Measurements from ENCODE around the gene CDH23. TPM values are rescaled to one million over a fixed set of nuclear protein-coding genes. Genes with fewer than 3 reads are reported as not detected.

CDH23 gene
- total RNA-seq, 1 experiment from 2014 or later = 7.8 TPM

DNA sequence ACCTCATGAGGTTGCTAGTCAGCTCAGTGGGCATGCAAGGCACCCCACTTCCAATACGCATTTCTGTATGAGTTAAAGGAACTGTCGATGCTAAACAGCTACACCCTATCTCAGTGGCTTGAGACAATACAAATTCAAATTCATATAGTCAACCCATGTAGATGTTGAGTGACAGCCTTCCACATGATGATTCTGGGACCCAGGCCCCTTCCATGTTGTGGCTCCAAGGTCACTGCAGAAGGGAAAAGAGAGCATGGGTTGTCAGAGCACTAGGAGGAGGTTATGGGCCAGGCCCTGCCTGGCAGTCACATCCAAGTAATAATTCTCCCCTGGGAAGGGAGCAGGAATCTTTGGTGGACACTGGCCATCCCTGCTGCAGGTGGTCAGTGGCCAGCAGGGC lies 294.7 kb downstream of the CDH23 start:
- no TSS peak for BruUV-seq (replicated peaks)
- Histone ChIP-seq H3K36me3 (ENCODE audit: low read depth) (no peaks in the 10 kb centered on the region), H3K79me2 (ENCODE audit: low read depth) (no peaks in the 10 kb centered on the region)

DNA sequence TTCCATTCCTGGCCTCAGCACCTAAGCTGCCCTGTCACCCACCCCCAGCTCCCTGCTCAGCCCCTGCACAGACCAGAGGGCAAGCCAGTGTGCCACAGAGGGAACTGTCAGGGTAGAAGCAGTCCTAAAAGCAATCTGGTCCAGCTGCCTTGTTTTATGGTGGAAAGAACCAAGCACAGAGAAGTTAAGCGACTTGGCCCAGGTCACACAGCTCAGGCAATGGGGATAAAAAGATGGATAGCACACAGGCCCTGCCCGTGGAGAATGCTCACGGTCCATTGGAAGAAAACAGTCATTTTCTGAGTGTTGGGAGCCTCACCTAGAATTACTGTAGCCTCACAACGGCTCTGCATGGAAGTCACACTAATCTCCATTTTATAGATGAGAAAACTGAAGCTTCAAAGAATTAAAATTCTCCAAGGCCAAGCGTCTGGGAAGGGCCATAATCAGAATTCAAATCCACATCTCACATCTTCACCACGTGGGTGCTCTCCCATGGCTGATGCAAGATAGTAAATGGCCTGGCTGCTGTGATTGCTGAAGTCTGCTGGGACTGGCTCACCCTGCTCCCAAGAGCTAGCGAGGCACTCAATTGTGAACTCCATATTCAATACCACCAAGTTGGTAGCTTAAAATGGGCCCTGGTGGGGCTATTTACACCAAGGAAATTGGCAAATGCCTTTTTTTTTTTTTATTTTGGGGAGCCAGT lies 296.0 kb downstream of the CDH23 start:
- Histone ChIP-seq H3K4me2 (peak overlapping the region; percentile 21), H3K79me2 (ENCODE audit: low read depth) (no peaks in the 10 kb centered on the region), H3K27ac (no peak overlapping the region), H3F3A (ENCODE audit: insufficient read depth, low read depth) (no peaks in the 10 kb centered on the region; the same call in 1 of the 2 replicates), H3K9me2 (ENCODE audit: insufficient read depth) (no peaks in the 10 kb centered on the region), H4K20me1 (ENCODE audit: insufficient read depth) (no peaks in the 10 kb centered on the region), H3K36me3 (ENCODE audit: low read depth) (no peaks in the 10 kb centered on the region), H3K27me3 (ENCODE audit: insufficient read depth, low read depth) (no peaks in the 10 kb centered on the region), H2AFZ (no peak overlapping the region), H3K4me1 (replicated peaks; ENCODE audit: insufficient read depth) (peaks cover 17% of the 10 kb centered on the region), H3K9me3 (ENCODE audit: insufficient read depth, low read depth) (no peaks in the 10 kb centered on the region), H3K4me3 (no peak overlapping the region)
- intact Hi-C loops (cut with micrococcal nuclease; ENCODE audit: unreplicated experiment) = loop anchor here (5.0 kb wide), 1 partner anchor 70 kb away; no protein-coding TSS in a partner anchor
- DNase-seq = no peak
- TF ChIP-seq, protein P1, sequence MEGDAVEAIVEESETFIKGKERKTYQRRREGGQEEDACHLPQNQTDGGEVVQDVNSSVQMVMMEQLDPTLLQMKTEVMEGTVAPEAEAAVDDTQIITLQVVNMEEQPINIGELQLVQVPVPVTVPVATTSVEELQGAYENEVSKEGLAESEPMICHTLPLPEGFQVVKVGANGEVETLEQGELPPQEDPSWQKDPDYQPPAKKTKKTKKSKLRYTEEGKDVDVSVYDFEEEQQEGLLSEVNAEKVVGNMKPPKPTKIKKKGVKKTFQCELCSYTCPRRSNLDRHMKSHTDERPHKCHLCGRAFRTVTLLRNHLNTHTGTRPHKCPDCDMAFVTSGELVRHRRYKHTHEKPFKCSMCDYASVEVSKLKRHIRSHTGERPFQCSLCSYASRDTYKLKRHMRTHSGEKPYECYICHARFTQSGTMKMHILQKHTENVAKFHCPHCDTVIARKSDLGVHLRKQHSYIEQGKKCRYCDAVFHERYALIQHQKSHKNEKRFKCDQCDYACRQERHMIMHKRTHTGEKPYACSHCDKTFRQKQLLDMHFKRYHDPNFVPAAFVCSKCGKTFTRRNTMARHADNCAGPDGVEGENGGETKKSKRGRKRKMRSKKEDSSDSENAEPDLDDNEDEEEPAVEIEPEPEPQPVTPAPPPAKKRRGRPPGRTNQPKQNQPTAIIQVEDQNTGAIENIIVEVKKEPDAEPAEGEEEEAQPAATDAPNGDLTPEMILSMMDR (conservative IDR thresholded peaks at IDR 0.05) = no peak
- no peak for TF ChIP-seq EZH2 (IDR thresholded peaks at IDR 0.05; ENCODE audit: low read depth)
- CTCF ChIA-PET = interaction anchor here (0.6 to 0.8 kb wide), 4 partner anchors 21 to 163 kb away, joined by 3 to 5 read pairs (median 4); no protein-coding TSS in a partner anchor
- BruUV-seq (replicated peaks) = no TSS peak
- POLR2A ChIA-PET (ENCODE audit: unreplicated experiment) = no interaction called here

More for the DNA sequence above, 294.7 kb downstream of the CDH23 start:
- Histone ChIP-seq H3K9me3 (ENCODE audit: insufficient read depth, low read depth) (no peaks in the 10 kb centered on the region), H3K9me2 (ENCODE audit: insufficient read depth) (no peaks in the 10 kb centered on the region), H3K4me2 (no peak overlapping the region), H3F3A (ENCODE audit: insufficient read depth, low read depth) (no peaks in the 10 kb centered on the region; the same call in 1 of the 2 replicates), H2AFZ (no peak overlapping the region), H3K4me1 (replicated peaks; ENCODE audit: insufficient read depth) (peaks cover 17% of the 10 kb centered on the region), H4K20me1 (ENCODE audit: insufficient read depth) (no peaks in the 10 kb centered on the region), H3K4me3 (no peak overlapping the region), H3K27me3 (ENCODE audit: insufficient read depth, low read depth) (no peaks in the 10 kb centered on the region), H3K27ac (no peak overlapping the region)
- no peak for DNase-seq
- ChIA-PET POLR2A (ENCODE audit: unreplicated experiment) (no interaction called here), CTCF (no interaction called here)
- intact Hi-C loops (cut with micrococcal nuclease; ENCODE audit: unreplicated experiment) = loop anchor here (5.0 kb wide), 1 partner anchor 69 kb away; no protein-coding TSS in a partner anchor
- no peak for TF ChIP-seq EZH2 (IDR thresholded peaks at IDR 0.05; ENCODE audit: low read depth)

DNA sequence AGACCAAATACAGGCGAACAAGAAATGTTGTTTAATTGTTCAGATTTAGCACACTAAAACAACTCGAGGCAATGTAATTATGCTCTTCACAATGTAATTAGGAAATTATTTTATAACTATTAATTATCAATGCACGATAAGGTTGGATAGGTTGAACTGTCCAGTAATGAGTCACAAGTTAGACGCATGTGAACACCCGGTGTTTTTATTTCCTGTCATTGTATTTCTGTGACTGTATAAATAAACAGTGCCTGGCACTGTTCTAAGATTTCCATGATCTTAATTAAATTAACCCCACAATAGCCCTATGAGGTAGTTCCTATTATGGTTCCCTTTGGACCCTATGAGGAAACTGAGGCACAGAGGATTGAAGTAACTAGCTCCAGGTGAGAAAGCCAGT lies 296.7 kb downstream of the CDH23 start:
- Histone ChIP-seq H3K9me2 (ENCODE audit: insufficient read depth) (no peaks in the 10 kb centered on the region), H4K20me1 (ENCODE audit: insufficient read depth) (no peaks in the 10 kb centered on the region), H3K9me3 (ENCODE audit: insufficient read depth, low read depth) (no peaks in the 10 kb centered on the region), H3K27ac (no peak overlapping the region), H3K27me3 (ENCODE audit: insufficient read depth, low read depth) (no peaks in the 10 kb centered on the region), H3K4me3 (no peak overlapping the region), H2AFZ (no peak overlapping the region), H3K36me3 (ENCODE audit: low read depth) (no peaks in the 10 kb centered on the region), H3F3A (ENCODE audit: insufficient read depth, low read depth) (no peaks in the 10 kb centered on the region; the same call in 1 of the 2 replicates), H3K4me2 (peak overlapping the region; percentile 21), H3K79me2 (ENCODE audit: low read depth) (no peaks in the 10 kb centered on the region), H3K4me1 (replicated peaks; ENCODE audit: insufficient read depth) (peaks cover 24% of the 10 kb centered on the region)
- ChIA-PET POLR2A (ENCODE audit: unreplicated experiment) (no interaction called here), CTCF (interaction anchor here (0.8 to 1.1 kb wide), 3 partner anchors 14 to 163 kb away, joined by 3 to 4 read pairs (median 4); no protein-coding TSS in a partner anchor)
- no TSS peak for BruUV-seq (replicated peaks)
- DNase-seq = no peak
- intact Hi-C loops (cut with micrococcal nuclease; ENCODE audit: unreplicated experiment) = loop anchor here (5.0 kb wide), 1 partner anchor 71 kb away; no protein-coding TSS in a partner anchor
- no peak for TF ChIP-seq EZH2 (IDR thresholded peaks at IDR 0.05; ENCODE audit: low read depth)
- TF ChIP-seq, protein P1 (conservative IDR thresholded peaks at IDR 0.05) = no peak
